Activated naive CD4-positive, alpha-beta T cell treated with anti-CD3 and anti-CD28 coated beads for 36 hours (primary cell): ENCODE results near the gene SAP30BP. TPM values are rescaled to one million over a fixed set of nuclear protein-coding genes. Genes with fewer than 3 reads are reported as not detected.
A peak's percentile ranks its signal among the peaks of the same experiment; 100 is the strongest.

Source experiments
- CTCF ChIA-PET: fragments of 350-600 bp; sonication (Branson Sonifier 250); formaldehyde crosslinking; loops from one replicate; lab custom pipeline; 2021; ENCODE audit warnings: antibody characterized with exemption; lab: Charles Lee
- DNase-seq: peaks from one replicate; pipeline ENCODE4 v3.0.0-alpha.2; 2020
- H3K27ac Mint-ChIP-seq: one replicate; pipeline ENCODE4 v1.8.0; 2021; ENCODE audit warnings: mild to moderate bottlenecking, mixed read lengths
- H3K27me3 Mint-ChIP-seq: one replicate; pipeline ENCODE4 v1.8.0; 2021; ENCODE audit warnings: low read depth, mixed read lengths
- H3K36me3 Mint-ChIP-seq: one replicate; pipeline ENCODE4 v1.8.0; 2021; ENCODE audit warnings: low read depth, mixed read lengths
- H3K4me1 Mint-ChIP-seq: one replicate; pipeline ENCODE4 v1.8.0; 2021; ENCODE audit warnings: low read depth, mixed read lengths
- H3K4me3 Mint-ChIP-seq: one replicate; pipeline ENCODE4 v1.8.0; 2021; ENCODE audit warnings: mild to moderate bottlenecking, moderate library complexity, mixed read lengths
- H3K9me3 Mint-ChIP-seq: one replicate; pipeline ENCODE4 v1.8.0; 2021; ENCODE audit warnings: mixed read lengths
- intact Hi-C: fragments of 100-400 bp; cut with micrococcal nuclease; formaldehyde crosslinking; loops from one replicate; pipeline ENCODE4 v1.15.1; 2023
- total RNA-seq, 2 experiments: library from RNA; stranded (reverse); gene quantifications; one replicate each; pipeline ENCODE4 v1.2.3, GENCODE V29; 2021

SAP30BP gene
- total RNA-seq, 2 experiments from 2014 or later = 68.3 TPM

DNA sequence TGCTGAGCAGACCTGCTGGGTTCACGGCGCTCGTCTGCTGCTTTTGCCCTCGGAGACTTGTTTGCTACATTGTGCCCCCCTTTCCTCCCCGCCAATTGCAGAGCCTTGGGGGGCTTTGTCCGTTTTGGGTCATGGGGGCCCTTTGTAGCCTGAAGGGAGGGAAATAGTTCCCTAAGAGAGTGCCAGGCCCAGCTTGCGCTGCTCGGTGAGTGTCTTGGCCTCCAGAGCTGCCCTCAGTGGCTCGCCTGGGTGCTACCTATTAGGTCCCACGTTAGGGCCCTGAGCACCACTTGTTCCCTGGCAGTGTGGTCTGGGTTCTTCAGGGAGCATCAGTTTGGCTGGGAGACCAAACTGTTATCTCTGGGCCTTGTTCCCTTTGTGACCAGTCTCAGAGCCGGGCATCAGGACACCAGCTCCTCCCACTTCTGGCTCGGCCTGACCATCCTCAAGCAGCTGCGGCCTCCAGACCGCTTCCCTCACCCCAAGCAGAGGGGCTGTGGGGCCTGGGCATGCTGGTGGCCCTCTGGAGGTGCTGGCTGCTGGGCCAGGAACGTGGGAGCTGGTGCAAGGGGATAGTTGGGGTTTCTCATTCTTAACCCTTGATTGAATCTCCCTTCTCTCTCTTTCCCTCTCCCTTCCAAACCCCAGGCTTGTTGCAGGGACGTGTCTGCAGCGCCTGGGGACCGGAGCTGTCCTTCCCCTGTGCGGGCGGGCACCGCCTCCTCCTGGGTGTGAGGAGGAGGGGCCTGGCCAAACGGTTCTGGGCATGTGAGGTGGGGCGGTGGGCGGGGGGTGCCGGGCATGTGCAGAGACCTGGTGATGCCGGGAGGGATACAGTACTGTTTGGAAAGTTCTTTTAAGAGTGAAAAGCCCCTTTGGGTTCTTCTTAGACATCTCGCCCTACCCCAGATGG, 38.1 kb downstream of the SAP30BP start:
- intact Hi-C loops = no loop called here
- peaks cover 15% of the 10 kb centered on the region for H3K36me3 Mint-ChIP-seq
- CTCF ChIA-PET = no interaction called here
- no peak overlapping the region for H3K4me3 Mint-ChIP-seq
- DNase-seq = no peak
- H3K27ac Mint-ChIP-seq = no peak overlapping the region
- H3K9me3 Mint-ChIP-seq = no peaks in the 10 kb centered on the region
- no peaks in the 10 kb centered on the region for H3K27me3 Mint-ChIP-seq
- H3K4me1 Mint-ChIP-seq = no peaks in the 10 kb centered on the region

DNA sequence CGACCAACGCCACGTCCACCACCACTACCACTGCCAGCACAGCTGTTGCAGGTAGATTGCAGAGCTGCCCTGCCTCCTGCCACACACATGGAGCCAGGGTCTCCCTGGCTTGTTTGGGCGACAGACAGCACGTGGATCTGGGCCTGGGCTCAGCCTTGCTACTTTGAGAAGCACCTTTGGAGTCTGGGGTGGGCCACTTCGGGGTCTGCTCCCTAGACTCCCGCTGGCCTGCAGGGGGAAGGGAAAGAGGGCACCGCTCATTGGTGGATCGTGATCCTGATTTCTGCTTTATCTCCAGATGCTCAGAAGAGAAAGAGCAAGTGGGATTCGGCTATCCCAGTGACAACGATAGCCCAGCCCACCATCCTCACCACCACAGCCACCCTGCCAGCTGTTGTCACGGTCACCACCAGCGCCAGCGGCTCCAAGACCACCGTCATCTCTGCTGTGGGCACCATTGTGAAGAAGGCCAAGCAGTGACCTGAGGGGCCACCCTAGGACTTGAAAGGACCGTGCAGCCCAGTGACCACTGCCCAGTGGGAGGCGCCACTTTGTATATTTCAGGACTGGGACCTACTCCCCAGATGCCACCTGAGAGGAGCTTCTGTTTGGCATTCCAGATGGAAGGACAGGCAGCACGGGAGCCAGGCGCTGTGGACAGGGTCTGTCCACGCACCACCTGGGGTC, 39.0 kb downstream of the SAP30BP start:
- Mint-ChIP-seq H3K4me3 (no peak overlapping the region), H3K27ac (no peak overlapping the region), H3K9me3 (no peaks in the 10 kb centered on the region), H3K4me1 (no peaks in the 10 kb centered on the region), H3K36me3 (peaks cover 9% of the 10 kb centered on the region), H3K27me3 (no peaks in the 10 kb centered on the region)
- no peak for DNase-seq
- intact Hi-C loops = no loop called here
- CTCF ChIA-PET = no interaction called here

DNA sequence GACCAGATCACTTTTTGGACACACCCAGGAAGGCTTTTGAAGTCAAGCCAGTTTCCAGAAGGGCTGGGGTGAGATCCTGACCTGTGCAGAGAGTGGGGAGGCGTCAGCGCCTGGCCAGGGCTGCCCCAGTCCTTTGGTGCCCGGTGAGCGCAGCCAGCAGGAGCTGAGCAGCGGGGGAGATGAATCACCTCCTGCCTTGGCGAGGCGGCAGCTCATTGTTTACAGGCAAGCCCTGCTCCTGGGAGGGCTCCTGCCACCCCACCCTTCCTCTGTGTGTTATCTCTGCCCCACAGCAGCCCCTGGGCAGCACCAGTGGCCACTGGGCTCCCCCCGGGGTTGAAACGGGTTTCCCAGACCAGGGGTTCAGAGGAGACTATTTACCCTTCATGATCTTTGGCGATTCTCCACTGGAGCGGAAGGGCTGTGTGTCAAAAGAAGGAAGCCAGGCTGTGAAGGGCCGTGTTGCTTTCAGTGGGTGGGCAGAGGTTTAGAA, 40.0 kb downstream of the SAP30BP start:
- DNase-seq = no peak
- Mint-ChIP-seq H3K27ac (no peak overlapping the region), H3K4me1 (no peaks in the 10 kb centered on the region), H3K36me3 (peaks cover 6% of the 10 kb centered on the region), H3K4me3 (no peak overlapping the region), H3K9me3 (no peaks in the 10 kb centered on the region), H3K27me3 (no peaks in the 10 kb centered on the region)
- intact Hi-C loops = no loop called here
- CTCF ChIA-PET = interaction anchor here (1.0 kb wide), 1 partner anchor 41 kb away, joined by 3 read pairs; no protein-coding TSS in a partner anchor

DNA sequence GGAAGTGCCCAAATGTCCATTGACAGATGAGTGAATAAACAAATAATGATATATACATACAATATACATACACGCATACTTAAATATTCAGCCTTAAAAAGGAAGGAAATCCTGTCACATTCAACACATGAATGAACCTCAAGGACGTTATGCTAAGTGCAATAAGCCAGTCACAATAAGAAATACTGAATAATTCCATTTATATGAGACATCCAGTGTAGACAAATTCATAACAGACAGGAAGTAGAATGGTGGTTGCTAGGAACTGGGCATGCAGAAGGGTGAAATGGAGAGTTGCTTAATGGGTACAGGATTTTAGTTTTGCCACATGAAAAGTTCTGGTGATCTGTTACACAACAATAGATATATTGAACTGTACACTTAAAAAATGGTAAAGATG, 45.3 kb downstream of the SAP30BP start:
- intact Hi-C loops = no loop called here
- CTCF ChIA-PET = interaction anchor here (1.6 kb wide), 1 partner anchor 35 kb away, joined by 3 read pairs; no protein-coding TSS in a partner anchor

DNA sequence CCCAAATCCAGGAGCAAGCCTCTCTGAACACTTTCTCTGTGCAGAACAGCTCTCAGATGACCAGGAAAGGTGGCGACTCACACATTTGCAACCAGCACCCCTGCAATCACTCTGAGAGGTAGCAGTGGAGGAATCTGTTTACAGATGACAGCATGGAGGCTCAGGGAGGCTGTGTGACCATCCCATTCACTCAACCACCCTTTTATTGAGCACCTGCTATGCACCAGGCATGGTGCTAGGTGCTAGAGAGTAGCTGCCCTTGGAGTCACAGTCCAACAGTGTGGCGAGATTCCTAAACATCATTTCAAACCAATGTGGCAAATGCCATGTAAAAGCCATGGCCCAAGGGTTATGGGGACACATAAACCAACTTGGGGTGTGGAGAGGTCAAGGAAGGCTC, 52.6 kb downstream of the SAP30BP start:
- Mint-ChIP-seq H3K4me3 (peak overlapping the region; percentile 67), H3K9me3 (no peaks in the 10 kb centered on the region), H3K36me3 (no peaks in the 10 kb centered on the region), H3K4me1 (peaks cover 2% of the 10 kb centered on the region), H3K27ac (no peak overlapping the region), H3K27me3 (peaks cover 6% of the 10 kb centered on the region)
- no peak for DNase-seq
- CTCF ChIA-PET = no interaction called here
- intact Hi-C loops = loop anchor here (5.0 kb wide), 1 partner anchor 32 kb away; no protein-coding TSS in a partner anchor

More for the DNA sequence above, 45.3 kb downstream of the SAP30BP start:
- H3K4me3 Mint-ChIP-seq = no peak overlapping the region
- H3K9me3 Mint-ChIP-seq = no peaks in the 10 kb centered on the region
- H3K4me1 Mint-ChIP-seq = no peaks in the 10 kb centered on the region
- no peak for DNase-seq
- no peak overlapping the region for H3K27ac Mint-ChIP-seq
- H3K27me3 Mint-ChIP-seq = peaks cover 1% of the 10 kb centered on the region
- peaks cover 2% of the 10 kb centered on the region for H3K36me3 Mint-ChIP-seq

DNA sequence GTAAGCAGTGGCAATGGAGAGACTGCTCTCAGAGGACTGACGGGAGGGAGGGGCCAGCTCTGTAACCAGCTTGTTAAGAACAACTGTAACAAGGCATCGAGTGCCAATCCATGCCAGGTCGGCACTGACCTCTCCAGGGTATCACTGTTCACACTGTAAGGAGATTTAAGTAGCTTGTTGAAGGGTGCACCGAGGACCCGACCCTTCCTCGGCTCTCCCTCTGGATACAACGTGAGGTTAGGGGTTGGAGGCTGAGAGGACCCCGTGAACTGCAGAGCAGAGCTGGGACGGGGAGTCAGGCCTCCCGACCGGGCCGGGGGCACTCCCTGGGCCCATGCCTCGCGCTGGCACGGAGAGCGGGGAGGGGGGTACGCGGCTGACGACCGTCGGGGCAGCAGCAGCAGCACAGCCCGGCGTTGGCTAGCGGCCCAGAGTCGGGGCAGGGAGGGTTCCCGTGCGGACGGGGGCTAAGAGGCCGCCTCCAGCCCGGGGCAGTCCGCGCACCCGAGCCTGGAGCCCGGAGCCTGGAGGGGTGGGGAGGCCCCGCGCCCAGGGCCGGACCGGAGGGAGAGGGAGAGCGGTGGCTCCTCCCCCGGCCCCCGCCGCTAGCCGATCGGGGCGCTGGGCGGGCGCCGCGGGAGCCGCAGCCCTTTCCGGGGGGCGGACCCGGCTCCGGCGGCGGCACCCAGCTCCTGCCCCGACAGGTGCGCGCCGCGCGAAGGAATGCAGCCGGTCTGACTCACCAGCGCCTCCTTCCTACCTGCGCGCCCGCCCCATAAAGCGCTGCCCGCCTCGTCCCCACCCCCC, 53.7 kb downstream of the SAP30BP start, which contains the start of gene ITGB4:
Gene ITGB4 (plus strand): TSS at position 804 of the 807 bp plus-strand sequence. CDS start 3,245 bp downstream, outside the sequence.
- H3K36me3 Mint-ChIP-seq = no peaks in the 10 kb centered on the region
- peaks cover 2% of the 10 kb centered on the region for H3K4me1 Mint-ChIP-seq
- peaks cover 6% of the 10 kb centered on the region for H3K27me3 Mint-ChIP-seq
- CTCF ChIA-PET = interaction anchor here (0.7 to 1.2 kb wide), 5 partner anchors 27 to 67 kb away, joined by 3 to 10 read pairs (median 5); no protein-coding TSS in a partner anchor
- no peaks in the 10 kb centered on the region for H3K9me3 Mint-ChIP-seq
- intact Hi-C loops = loop anchor here (5.0 kb wide), 1 partner anchor 34 kb away; no protein-coding TSS in a partner anchor
- peak within 1 kb of the TSS; percentile 67 for H3K4me3 Mint-ChIP-seq
- DNase-seq = peak; percentile 68
- H3K27ac Mint-ChIP-seq = no peak within 1 kb of the TSS

DNA sequence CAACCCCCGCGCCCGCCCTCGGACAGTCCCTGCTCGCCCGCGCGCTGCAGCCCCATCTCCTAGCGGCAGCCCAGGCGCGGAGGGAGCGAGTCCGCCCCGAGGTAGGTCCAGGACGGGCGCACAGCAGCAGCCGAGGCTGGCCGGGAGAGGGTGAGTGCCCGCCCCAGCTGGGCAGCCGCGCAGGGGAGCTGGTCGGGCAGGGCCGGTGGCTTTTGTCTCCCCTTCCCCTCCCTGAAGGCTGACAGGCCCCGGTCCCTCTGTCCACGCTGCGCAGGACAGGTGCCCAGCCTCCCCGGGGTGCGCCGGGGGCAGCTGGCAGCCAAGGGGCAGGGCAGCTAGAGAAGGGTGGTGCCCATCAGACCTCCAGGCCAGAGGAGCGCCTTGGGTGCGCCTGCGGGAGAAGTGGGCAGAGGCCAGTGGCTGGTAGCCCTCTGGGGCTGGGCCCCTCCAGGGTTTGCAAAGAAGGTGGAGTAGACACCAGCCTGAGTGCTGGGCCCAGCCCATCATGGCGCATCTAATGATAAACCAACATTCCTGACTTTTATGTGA, 54.4 kb downstream of the SAP30BP start:
- H3K4me3 Mint-ChIP-seq = no peak overlapping the region
- CTCF ChIA-PET = interaction anchor here (1.0 kb wide), 1 partner anchor 28 kb away, joined by 4 read pairs; no protein-coding TSS in a partner anchor
- intact Hi-C loops = loop anchor here (5.0 kb wide), 1 partner anchor 34 kb away; no protein-coding TSS in a partner anchor
- no peak for DNase-seq
- no peaks in the 10 kb centered on the region for H3K9me3 Mint-ChIP-seq
- peaks cover 5% of the 10 kb centered on the region for H3K27me3 Mint-ChIP-seq
- no peaks in the 10 kb centered on the region for H3K36me3 Mint-ChIP-seq
- no peak overlapping the region for H3K27ac Mint-ChIP-seq
- H3K4me1 Mint-ChIP-seq = peaks cover 2% of the 10 kb centered on the region

DNA sequence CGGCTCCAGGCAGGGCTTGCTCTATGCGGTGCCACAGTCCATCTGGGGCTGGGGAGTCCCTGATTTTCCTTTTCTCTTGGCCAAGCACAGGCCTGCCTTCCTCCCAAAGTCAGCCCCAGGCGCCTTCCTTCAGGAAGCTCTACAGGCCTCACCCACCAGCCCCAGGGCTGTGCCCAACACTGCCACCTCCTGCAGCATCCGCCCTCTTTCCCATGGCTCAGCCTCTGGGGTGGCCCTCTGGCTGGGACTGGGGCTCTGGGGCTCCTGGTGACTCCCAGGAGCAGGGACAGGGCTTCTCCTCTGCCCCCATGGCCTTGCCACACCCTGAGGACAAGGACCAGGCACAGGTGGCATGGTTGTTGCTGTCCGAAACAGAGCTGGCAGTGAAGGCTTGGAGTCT, 54.9 kb downstream of the SAP30BP start:
- Mint-ChIP-seq H3K27me3 (peaks cover 5% of the 10 kb centered on the region), H3K4me1 (peaks cover 2% of the 10 kb centered on the region), H3K36me3 (no peaks in the 10 kb centered on the region), H3K27ac (no peak overlapping the region), H3K9me3 (no peaks in the 10 kb centered on the region), H3K4me3 (peak overlapping the region; percentile 32)
- intact Hi-C loops = loop anchor here (5.0 kb wide), 1 partner anchor 35 kb away; no protein-coding TSS in a partner anchor
- DNase-seq = no peak
- CTCF ChIA-PET = interaction anchor here (1.0 kb wide), 1 partner anchor 27 kb away, joined by 4 read pairs; no protein-coding TSS in a partner anchor

DNA sequence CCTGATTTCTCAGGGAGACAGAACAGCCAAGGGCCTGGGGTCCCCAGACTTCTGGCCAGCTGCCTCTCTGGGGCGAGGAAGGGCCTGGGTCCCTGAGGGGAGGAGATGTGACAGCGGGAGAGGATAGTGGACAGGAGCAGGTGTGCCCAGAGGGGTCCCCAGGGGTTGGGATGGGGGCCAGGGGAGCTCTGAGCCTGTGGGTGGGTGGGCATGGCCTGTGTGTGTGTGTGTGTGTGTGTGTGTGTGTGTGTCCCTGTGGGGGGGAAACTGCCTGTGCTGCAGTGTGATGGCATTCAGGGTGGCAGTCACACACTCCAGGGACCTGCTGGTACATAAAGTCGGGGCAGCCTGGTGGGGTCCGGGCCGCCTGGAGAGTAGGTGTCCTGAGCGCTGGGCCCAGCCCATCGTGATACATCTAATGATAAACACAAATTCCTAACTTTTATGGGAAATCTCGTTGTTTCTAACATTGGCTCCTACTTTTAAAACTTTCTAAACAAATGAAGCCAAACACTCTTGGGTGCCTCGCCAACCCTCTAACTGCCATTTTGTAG, 55.5 kb downstream of the SAP30BP start:
- Mint-ChIP-seq H3K36me3 (no peaks in the 10 kb centered on the region), H3K4me1 (peaks cover 2% of the 10 kb centered on the region), H3K27me3 (peaks cover 5% of the 10 kb centered on the region), H3K9me3 (no peaks in the 10 kb centered on the region), H3K4me3 (no peak overlapping the region), H3K27ac (no peak overlapping the region)
- CTCF ChIA-PET = no interaction called here
- DNase-seq = no peak
- intact Hi-C loops = loop anchor here (5.0 kb wide), 1 partner anchor 35 kb away; no protein-coding TSS in a partner anchor

DNA sequence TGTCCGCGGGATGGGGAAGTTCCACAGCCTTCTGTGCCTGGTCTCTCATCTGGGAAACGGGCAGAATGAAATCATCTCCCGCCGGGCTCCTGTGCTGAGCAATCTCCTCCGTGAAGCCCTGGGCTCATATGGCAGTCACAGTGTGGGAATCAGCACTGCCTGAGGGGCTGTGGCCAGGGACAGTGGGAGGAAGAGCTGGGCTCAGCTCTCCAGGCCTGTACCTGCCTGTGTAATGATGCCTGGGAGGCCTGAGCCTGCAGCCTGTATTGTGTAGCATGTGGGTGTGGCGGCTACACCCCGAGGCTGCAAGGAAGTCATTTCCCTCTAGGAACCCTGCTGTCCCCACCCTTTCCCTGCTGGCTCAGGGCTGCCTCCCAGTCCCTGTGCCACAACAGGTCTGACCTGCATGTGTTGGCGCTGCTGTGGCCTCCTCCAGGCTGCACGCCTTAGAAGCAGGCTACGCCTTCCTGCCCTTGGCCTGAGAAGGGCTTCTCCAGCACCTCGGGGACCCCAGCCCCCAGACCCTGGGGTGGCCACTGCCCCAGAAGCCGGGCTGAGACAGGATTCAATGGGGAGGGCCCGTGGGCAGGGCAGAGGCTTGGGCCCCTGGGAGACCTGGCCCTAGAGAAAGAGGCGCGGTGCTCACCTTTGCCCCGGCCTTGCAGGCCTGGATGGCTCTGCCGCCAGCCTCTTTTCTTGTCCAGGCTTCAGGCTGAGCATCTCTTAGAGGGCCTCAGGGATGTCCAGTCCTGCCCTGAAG, 56.2 kb downstream of the SAP30BP start:
- Mint-ChIP-seq H3K36me3 (no peaks in the 10 kb centered on the region), H3K4me3 (no peak overlapping the region), H3K27ac (peak overlapping the region; percentile 46), H3K27me3 (peaks cover 5% of the 10 kb centered on the region), H3K9me3 (no peaks in the 10 kb centered on the region), H3K4me1 (peaks cover 2% of the 10 kb centered on the region)
- intact Hi-C loops = loop anchor here (5.0 kb wide), 1 partner anchor 36 kb away; no protein-coding TSS in a partner anchor
- DNase-seq = no peak
- CTCF ChIA-PET = no interaction called here
